AG09319 (cell line): ENCODE measurements around the gene CEACAM21.

Source experiments
- DNase-seq: peaks from one replicate; pipeline ENCODE4 v3.0.0-alpha.2; 2010; ENCODE audit warnings: low read depth; ENCODE audit errors: extremely low read depth
- TF ChIP-seq, protein P1 (sequence below): IDR thresholded peaks from 2 replicates; pipeline ENCODE4 v1.5.1; 2011; ENCODE audit warnings: low read depth, mild to moderate bottlenecking, inconsistent platforms, low read length, moderate library complexity

CEACAM21 gene

DNA sequence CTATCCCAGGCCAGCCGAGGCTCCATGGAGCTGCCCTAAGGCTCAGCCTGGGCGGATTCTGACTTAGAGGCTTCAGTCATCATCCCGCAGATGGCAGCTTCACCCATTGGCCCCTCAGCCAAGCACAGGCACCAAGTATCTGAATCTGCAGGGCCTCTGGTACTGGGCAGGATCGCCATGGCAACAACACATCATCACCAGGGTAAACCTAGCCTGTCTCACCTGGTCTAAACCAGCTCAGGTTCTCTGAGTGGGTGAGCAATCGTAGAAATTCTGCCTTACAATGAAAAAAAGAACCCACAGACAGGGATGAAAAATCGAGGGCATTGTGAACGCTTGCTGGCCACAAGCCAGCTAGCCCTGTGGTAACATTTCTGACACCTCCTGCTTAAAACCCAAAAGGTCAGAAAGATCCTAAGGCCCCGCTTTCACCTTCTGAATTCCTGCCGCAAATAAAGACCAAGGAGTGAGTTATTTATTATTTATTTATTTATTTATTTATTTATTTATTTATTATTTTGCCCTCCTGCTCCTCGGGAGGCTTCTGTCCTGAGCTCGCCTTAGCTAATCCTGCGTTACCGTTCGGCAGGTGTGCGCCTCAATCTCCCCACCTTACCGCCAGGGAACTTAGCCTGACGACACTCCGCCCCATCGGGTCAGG lies 12.0 kb upstream of the CEACAM21 start:
- DNase-seq = no peak
- TF ChIP-seq, protein P1, sequence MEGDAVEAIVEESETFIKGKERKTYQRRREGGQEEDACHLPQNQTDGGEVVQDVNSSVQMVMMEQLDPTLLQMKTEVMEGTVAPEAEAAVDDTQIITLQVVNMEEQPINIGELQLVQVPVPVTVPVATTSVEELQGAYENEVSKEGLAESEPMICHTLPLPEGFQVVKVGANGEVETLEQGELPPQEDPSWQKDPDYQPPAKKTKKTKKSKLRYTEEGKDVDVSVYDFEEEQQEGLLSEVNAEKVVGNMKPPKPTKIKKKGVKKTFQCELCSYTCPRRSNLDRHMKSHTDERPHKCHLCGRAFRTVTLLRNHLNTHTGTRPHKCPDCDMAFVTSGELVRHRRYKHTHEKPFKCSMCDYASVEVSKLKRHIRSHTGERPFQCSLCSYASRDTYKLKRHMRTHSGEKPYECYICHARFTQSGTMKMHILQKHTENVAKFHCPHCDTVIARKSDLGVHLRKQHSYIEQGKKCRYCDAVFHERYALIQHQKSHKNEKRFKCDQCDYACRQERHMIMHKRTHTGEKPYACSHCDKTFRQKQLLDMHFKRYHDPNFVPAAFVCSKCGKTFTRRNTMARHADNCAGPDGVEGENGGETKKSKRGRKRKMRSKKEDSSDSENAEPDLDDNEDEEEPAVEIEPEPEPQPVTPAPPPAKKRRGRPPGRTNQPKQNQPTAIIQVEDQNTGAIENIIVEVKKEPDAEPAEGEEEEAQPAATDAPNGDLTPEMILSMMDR = no peak

DNA sequence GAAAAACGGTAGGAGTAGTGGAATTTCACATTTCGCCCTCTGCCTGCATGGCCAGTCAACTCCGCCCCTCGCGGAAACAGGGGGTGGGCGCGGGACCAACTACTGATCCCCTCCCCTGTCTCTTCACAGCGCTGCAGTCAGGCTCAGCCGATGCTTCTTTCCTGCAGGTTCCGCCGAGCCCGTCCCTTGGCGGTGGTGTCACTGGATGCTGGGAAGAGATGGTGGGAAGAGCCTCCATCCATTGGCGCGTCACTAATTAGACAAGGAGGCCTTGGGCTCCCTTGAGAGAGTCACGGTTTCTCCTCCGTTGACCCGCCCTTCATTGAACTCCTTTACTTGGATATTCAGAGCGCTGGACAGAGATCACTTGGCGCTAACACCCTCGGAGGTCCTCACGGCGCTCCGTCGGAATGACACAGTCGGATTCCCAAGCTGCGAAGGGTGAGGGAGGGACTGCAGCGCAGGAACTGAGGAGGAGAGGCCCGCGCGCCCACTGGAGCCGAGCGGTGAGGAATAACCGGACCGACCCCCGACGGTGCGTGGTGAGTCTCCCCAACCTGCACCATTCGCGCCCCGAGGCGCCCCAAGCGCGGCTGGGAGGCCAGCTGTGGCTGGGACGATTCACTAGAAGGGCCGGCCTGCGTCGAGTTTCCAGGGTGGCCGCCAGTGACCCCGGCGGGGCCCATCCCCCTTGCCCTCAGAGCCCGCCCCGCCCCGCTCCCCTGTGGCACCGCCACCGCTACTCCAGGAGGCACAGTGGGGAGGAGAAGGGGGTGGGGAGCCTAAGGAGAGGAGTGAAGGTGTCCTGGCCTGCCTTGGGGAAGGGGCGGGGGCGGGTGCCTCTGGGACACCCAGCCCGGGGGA lies 11.2 kb upstream of the CEACAM21 start:
- no peak for DNase-seq
- TF ChIP-seq, protein P1 = no peak

DNA sequence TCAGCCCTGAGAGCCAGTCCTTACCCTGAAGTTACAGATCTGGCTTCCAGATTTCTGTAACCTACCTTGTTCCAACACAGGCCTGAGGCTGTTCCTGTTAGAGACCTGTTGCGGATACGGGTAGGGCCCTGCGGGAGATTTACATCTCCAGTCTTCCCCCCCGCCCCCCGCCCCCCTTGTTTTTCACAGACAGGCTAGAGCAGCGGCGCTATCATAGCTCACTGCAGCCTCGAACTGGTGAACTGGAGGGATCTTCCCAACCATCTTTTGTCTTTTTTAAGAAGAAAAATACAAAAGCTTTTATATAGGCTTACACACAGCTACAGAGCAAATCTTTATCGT lies 10.6 kb upstream of the CEACAM21 start:
- TF ChIP-seq, protein P1 = no peak
- no peak for DNase-seq

DNA sequence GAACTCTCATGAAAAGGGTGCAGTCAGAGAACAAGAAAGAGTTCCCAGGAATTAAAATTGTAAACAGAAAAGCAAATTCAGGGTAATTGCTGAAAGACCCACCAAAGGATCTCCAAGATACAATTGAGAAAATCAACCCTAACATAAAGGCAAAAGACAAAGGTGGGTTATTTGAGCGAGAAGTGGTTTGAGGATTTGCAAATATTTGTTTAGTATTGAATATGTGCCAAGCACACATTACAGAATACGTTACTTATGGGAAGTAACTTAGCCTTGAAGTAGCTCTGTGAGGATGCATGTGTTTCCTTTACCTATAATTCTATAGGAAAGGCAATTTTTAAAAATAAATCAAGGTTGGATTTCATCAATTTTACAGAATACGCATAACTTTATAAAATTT lies 10.0 kb upstream of the CEACAM21 start:
- TF ChIP-seq, protein P1 = no peak

GRCh38 chr19:41569481-41570150 lies 6.3 kb upstream of the CEACAM21 start:
- TF ChIP-seq, protein P1 = no peak
- no peak for DNase-seq

More for the DNA sequence above, 10.0 kb upstream of the CEACAM21 start:
- DNase-seq = no peak

- TF ChIP-seq, protein P1 = no peak
- no peak for DNase-seq
These were observed 5.8 kb upstream of the CEACAM21 start for GRCh38 chr19:41570179-41570578.
